MM.1S (cell line): ENCODE results near the gene GFOD1.

ENCODE experiments used
- EZH2 ChIP-seq: fragments of 300-600 bp; sonication (generic); optimal IDR thresholded peaks from 2 replicates; pipeline ENCODE3; 2017; ENCODE audit warnings: low read depth, mild to moderate bottlenecking, antibody characterized with exemption, low read length, mixed read lengths
- TF ChIP-seq, protein P1 (sequence below): fragments of 300-600 bp; sonication (generic); IDR thresholded peaks from 2 replicates; pipeline ENCODE4 v1.5.1; 2016; ENCODE audit warnings: antibody characterized with exemption, low read length, mixed read lengths

DNA sequence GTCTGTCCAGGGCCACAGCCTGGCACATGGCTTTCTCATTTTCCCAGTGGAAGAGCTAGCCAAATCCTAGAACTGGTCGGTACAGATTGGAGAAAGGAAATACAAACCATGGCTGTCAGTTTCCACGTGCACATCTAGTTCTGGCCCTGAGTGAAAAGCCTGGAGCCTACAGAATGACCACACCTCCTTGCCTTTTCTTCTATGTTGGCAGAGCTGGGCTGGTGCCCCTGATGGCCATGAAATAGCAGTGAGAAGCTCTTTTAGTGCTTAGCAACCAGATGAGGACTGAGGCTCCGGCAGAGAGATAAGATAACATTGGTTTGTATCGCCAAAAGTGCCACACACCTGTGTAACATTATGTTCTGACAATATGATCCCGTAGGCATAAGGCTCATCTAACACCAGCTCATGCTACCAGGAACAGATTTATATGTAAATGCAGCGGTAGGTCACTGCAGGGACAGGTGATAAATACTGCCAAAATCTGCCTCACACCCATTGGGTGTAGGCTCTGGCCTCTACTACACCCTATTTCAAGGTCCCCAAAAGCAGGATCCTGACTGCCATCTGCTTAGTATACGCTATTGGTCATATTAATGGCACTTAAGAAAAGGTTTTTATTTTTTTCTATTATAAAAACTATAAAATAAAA is 119.2 kb downstream of the GFOD1 start:
- TF ChIP-seq, protein P1, sequence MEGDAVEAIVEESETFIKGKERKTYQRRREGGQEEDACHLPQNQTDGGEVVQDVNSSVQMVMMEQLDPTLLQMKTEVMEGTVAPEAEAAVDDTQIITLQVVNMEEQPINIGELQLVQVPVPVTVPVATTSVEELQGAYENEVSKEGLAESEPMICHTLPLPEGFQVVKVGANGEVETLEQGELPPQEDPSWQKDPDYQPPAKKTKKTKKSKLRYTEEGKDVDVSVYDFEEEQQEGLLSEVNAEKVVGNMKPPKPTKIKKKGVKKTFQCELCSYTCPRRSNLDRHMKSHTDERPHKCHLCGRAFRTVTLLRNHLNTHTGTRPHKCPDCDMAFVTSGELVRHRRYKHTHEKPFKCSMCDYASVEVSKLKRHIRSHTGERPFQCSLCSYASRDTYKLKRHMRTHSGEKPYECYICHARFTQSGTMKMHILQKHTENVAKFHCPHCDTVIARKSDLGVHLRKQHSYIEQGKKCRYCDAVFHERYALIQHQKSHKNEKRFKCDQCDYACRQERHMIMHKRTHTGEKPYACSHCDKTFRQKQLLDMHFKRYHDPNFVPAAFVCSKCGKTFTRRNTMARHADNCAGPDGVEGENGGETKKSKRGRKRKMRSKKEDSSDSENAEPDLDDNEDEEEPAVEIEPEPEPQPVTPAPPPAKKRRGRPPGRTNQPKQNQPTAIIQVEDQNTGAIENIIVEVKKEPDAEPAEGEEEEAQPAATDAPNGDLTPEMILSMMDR = no peak
- TF ChIP-seq EZH2 = no peak
